Pancreas (tissue), 10 donors: ENCODE data around the gene ASB1. TPM values are rescaled to one million over a fixed set of nuclear protein-coding genes. Genes with fewer than 3 reads are reported as not detected.

Source experiments
- ATAC-seq, 4 donors: fragments of 200-7000 bp; cut with Tn5 transposase; one replicate each; pipeline versions ENCODE4 v1.8.0 to v1.9.1; 2020; ENCODE audit warnings: mild to moderate bottlenecking in 4 of 4, moderate library complexity in 4 of 4
- DNase-seq, 6 donors: peaks; one replicate each; pipeline ENCODE4 v3.0.0-alpha.2; 2020
- FAIRE-seq: peaks from 2 replicates; lab custom pipeline; 2012; peaks lifted over from hg19 to GRCh38; lab: Jason Lieb, UNC
- H3K27ac ChIP-seq, 4 donors: fragments of 200-600 bp; sonication (generic); 1 replicate in 3 of 4; 2 replicates in 1 of 4; pipeline versions ENCODE4 v1.5.0 to v1.8.0; 2020
- H3K27me3 ChIP-seq, 4 donors: fragments of 200-600 bp; one replicate each; pipeline ENCODE4 v1.8.0; 2021
- H3K36me3 ChIP-seq, 3 donors: fragments of 200-600 bp; sonication (generic) in 1 of 3; one replicate each; pipeline versions ENCODE4 v1.5.0 to v1.8.0; 2020 to 2021
- H3K4me1 ChIP-seq, 3 donors: fragments of 200-600 bp; one replicate each; pipeline ENCODE4 v1.8.0; 2021
- H3K4me3 ChIP-seq, 4 donors: fragments of 200-600 bp; sonication (generic) in 2 of 4; one replicate each; pipeline versions ENCODE4 v1.5.0 to v1.8.0; 2020 to 2021
- H3K9me3 ChIP-seq, 4 donors: fragments of 200-600 bp; one replicate each; pipeline ENCODE4 v1.8.0; 2021
- CTCF ChIP-seq, 4 donors: fragments of 200-600 bp; sonication (generic) in 3 of 4; IDR thresholded peaks; one replicate each; pipeline versions ENCODE4 v1.5.0 to v1.8.0; 2021; ENCODE audit warnings: antibody characterized with exemption in 4 of 4
- WGBS, 2 donors: extraction: QIAGEN DNeasy Blood & Tissue Kit; methylation state at CpG; one replicate each; pipeline ENCODE4 v1.1.7; 2013; 5-methylcytosine and 5-hydroxymethylcytosine counted together
- intact Hi-C, 3 donors: fragments of 100-400 bp; cut with DNase I; formaldehyde crosslinking; loops; one replicate each; pipeline versions ENCODE4 v1.11.1 to v1.14.2; 2022
- polyA plus RNA-seq, 2 donors: library from polyadenylated mRNA; stranded (reverse); fragments of 200-250 nt; gene quantifications; one replicate each; pipeline ENCODE4 v1.2.3, GENCODE V29; 2013
- total RNA-seq, 6 donors: library from RNA; stranded (reverse); fragmentation: NEBNext Ultra II Directional in 4 of 6; extraction: Animal tissue kit (Norgen Biotek cat#: 25700) in 4 of 6; gene quantifications; one replicate each; pipeline versions ENCODE4 v1.2.1 to v1.2.4, GENCODE V29; 2021 to 2023
- donor health status: healthy with polysubstance abuse.
- donor health status: DM: no; HTN: no; CAD: no; lungs with moderate emphysema.
- donor health status: DM: no; HTN: no; CAD: no.
- donor health status: control.
- donor health status: control.
- donor health status: Bipolar disorder and iron deficiency.
- donor health status: DM: yes; HTN: yes; CAD: no.
- donor health status: DM: no; HTN: no; CAD: no.
- donor health status: DM: no; HTN: no; CAD: no.
- donor health status: DM: yes; HTN: yes; CAD: no.

The ASB1 gene
- total and polyA plus RNA-seq, 8 donors = 11.3 to 25.1 (median 13.8) TPM

- WGBS, 2 donors = 95 to 97% methylated on average over 6 of the region's 6 CpGs
- no peaks in the 10 kb centered on the region for H3K9me3 ChIP-seq
- peaks cover 0 to 21% (median 0%) of the 10 kb centered on the region in 3 donors for H3K36me3 ChIP-seq
- H3K4me3 ChIP-seq = no peak overlapping the region
- TF ChIP-seq CTCF (IDR thresholded peaks at IDR 0.05) = no peak
- H3K27ac ChIP-seq = no peak overlapping the region
- FAIRE-seq = no peak
- intact Hi-C loops = no loop called here
- H3K4me1 ChIP-seq = peaks cover 8 to 16% (median 14%) of the 10 kb centered on the region in 3 donors
- H3K27me3 ChIP-seq = no peaks in the 10 kb centered on the region
- no peak for ATAC-seq
- DNase-seq = no peak
Measured at GRCh38 chr2:238430781-238431180, 4.1 kb downstream of the ASB1 start.

- no peak for ATAC-seq
- H3K27me3 ChIP-seq = no peaks in the 10 kb centered on the region
- DNase-seq = no peak
- TF ChIP-seq CTCF (IDR thresholded peaks at IDR 0.05) = no peak
- no peaks in the 10 kb centered on the region for H3K9me3 ChIP-seq
- peaks cover 8 to 14% (median 14%) of the 10 kb centered on the region in 3 donors for H3K4me1 ChIP-seq
- H3K4me3 ChIP-seq = no peak overlapping the region
- intact Hi-C loops = no loop called here
- H3K36me3 ChIP-seq = peaks cover 0 to 28% (median 0%) of the 10 kb centered on the region in 3 donors
- 43 to 49% methylated on average over 1 of the region's 1 CpG for WGBS, 2 donors
- no peak overlapping the region for H3K27ac ChIP-seq
- no peak for FAIRE-seq
Measured at GRCh38 chr2:238431456-238431855, 4.7 kb downstream of the ASB1 start.

- Histone ChIP-seq H3K27ac (no peak overlapping the region), H3K27me3 (no peaks in the 10 kb centered on the region), H3K4me1 (peaks cover 4 to 8% (median 7%) of the 10 kb centered on the region in 3 donors), H3K36me3 (peaks cover 0 to 29% (median 0%) of the 10 kb centered on the region in 3 donors), H3K4me3 (no peak overlapping the region), H3K9me3 (no peaks in the 10 kb centered on the region)
- no peak for DNase-seq
- 94 to 96% methylated on average over 14 of the region's 14 CpGs for WGBS, 2 donors
- no peak for FAIRE-seq
- TF ChIP-seq CTCF (IDR thresholded peaks at IDR 0.05) = no peak
- intact Hi-C loops = no loop called here
- ATAC-seq = no peak
Measured at GRCh38 chr2:238433300-238433915, 6.7 kb downstream of the ASB1 start.

- Histone ChIP-seq H3K9me3 (no peaks in the 10 kb centered on the region), H3K4me1 (peaks cover 0 to 8% (median 6%) of the 10 kb centered on the region in 3 donors), H3K36me3 (peaks cover 0 to 29% (median 0%) of the 10 kb centered on the region in 3 donors), H3K4me3 (no peak overlapping the region), H3K27ac (no peak overlapping the region), H3K27me3 (no peaks in the 10 kb centered on the region)
- DNase-seq (no peak), FAIRE-seq (no peak), ATAC-seq (no peak)
- intact Hi-C loops = no loop called here
- 91 to 95% methylated on average over 13 of the region's 13 CpGs for WGBS, 2 donors
- no peak for TF ChIP-seq CTCF (IDR thresholded peaks at IDR 0.05)
Measured at GRCh38 chr2:238433941-238434845, 7.5 kb downstream of the ASB1 start.
